SKM-1 treated with dmso at 0.1 percent for 144 hours (cell line): ENCODE data around the gene ALDH3A1.
A peak's percentile ranks its signal among the peaks of the same experiment; 100 is the strongest.

Source experiments
- DNase-seq: peaks from one replicate; lab custom pipeline; 2025; ENCODE audit not compliant: unreplicated experiment; lab: John Stamatoyannopoulos, UW

Gene ALDH3A1

GRCh38 chr17:19705771-19706770 is 42.0 kb downstream of the ALDH3A1 start:
- no peak for DNase-seq

DNA sequence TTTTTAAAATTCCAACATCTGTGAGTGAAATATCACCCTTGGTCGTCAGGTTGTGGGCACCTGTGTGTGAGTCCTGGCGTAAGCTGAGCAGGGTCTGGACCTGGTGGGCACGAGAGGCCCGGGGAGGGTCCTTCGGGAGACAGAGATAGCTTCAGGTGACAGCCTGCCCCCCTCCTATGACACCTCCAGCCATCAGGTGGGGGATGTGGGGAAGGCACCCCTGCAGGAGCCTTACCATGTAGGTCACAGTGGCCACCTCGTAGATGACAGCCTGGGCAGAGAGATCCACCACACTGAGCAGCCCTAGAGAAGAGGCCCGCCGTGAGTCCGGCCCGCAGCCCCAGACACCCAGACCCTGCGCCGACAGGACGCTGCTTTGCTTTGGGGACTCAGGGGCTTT is 42.9 kb downstream of the ALDH3A1 start:
- no peak for DNase-seq

- no peak for DNase-seq
Observed at GRCh38 chr17:19703828-19704613, 44.1 kb downstream of the ALDH3A1 start.

DNA sequence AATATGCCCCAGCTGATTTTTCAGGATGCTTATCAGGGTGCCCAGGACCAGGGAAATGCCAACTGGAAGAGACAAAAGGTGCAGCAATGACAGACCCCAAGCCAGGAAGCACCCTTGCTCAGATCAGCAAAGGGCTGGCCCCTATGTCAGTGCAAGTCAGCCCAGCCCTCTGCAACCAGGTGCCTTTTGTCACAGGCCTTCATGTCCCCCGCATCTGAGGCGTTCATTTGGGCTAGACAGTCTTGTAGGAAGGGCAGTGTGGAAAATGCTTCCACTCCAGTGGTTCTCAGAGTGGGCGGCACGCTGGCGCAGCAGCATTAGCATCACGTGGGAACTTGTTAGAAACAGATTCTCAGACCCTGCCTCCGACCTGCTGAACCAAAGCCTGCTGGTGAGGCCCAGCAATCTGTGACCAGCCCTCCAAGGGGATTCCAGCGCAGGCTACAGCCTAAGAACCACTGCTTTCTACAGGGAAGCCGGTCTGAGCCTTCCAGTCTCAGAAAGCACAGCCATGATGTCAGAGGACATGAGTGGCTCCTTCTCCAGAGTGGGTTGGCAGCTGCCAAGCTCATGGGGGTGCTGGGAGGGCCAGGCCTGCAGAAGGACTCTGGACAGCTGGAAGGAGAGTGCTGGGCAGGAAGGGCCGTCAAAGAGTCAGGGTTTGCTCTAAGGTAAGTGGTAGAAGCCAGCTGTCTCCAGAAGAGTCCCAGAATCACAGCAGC is 44.8 kb downstream of the ALDH3A1 start:
- no peak for DNase-seq

DNA sequence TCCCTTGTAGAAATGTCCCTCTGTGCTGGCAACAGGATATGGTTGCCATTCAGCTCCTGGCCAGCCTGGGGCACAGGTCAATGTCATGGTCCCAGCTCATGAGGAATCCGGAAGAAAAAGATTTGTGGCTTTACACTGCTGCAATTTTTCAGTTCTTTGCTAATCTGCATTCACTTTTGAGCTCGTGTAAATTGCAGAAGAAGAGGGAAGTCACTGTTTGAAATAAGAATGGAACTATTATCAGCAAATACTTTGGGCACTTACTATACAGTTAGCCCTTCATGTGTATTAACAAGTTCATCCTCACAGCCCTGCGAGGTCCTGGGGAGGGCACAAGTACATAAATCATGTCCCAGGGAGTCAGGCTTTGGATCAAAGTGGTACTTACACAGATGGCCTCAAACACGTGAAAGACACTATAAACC is 45.9 kb downstream of the ALDH3A1 start:
- peak; percentile 54 for DNase-seq
